HS-27A (cell line): Measurements from ENCODE around the gene MSL2.
A peak's percentile ranks its signal among the peaks of the same experiment; 100 is the strongest.
"Not testable (repeated sequence)": the region's sequence is repeated elsewhere in the genome, so short reads cannot be mapped to it uniquely, and the experiment has no call there.

Experiments used
- DNase-seq: peaks from one replicate; pipeline ENCODE4 v3.0.0-alpha.2; 2012; ENCODE audit warnings: low read depth, missing footprints

MSL2 gene, protein sequence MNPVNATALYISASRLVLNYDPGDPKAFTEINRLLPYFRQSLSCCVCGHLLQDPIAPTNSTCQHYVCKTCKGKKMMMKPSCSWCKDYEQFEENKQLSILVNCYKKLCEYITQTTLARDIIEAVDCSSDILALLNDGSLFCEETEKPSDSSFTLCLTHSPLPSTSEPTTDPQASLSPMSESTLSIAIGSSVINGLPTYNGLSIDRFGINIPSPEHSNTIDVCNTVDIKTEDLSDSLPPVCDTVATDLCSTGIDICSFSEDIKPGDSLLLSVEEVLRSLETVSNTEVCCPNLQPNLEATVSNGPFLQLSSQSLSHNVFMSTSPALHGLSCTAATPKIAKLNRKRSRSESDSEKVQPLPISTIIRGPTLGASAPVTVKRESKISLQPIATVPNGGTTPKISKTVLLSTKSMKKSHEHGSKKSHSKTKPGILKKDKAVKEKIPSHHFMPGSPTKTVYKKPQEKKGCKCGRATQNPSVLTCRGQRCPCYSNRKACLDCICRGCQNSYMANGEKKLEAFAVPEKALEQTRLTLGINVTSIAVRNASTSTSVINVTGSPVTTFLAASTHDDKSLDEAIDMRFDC

GRCh38 chr3:136196064-136196400, at the start of gene MSL2:
MSL2 (minus strand) TSS chr3:136196335; CDS start chr3:136195113, 1,222 bp downstream.
- DNase-seq = no peak

DNA sequence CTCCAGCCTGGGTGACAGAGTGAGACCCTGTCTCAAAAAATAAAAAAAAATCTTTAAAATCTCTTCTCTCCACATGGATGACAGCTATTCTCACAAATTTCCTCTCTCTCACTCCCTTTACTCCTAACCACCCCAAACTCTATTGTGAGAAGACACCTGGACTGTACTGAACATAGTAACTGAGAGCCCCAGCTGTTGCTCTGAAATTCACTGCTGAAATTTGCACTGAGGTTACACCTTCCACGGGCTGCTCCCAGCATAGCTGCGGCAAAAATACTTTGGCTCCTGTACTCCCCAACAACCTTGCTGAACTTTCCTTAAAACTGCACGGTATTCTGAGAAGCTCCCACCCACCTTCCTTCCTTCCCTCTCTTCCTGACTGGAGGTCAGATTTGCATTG, 49.6 kb upstream of the MSL2 start:
- no peak for DNase-seq

DNA sequence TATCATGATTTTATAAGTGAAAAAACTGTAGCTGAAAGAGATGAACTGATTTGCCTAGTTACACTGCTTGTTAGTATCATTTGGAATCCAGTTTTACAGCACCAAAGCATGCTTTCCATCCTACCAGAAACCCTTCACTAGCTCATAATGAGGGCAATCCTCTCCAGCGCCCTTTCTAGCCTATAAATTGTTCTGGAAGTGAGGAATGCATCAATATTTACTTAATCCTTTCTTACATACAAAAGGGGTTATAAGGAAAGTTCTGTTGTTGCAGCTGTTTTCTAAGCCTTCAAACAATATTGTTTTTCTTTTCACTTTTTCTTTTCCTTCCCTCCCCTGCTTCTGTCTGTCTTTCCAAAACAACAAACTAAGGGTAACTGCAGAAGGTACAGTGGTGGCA, 43.0 kb upstream of the MSL2 start:
- DNase-seq = no peak

GRCh38 chr3:136237961-136238649, 42.0 kb upstream of the MSL2 start:
- no peak for DNase-seq

GRCh38 chr3:136237103-136237502, 41.0 kb upstream of the MSL2 start:
- no peak for DNase-seq

DNA sequence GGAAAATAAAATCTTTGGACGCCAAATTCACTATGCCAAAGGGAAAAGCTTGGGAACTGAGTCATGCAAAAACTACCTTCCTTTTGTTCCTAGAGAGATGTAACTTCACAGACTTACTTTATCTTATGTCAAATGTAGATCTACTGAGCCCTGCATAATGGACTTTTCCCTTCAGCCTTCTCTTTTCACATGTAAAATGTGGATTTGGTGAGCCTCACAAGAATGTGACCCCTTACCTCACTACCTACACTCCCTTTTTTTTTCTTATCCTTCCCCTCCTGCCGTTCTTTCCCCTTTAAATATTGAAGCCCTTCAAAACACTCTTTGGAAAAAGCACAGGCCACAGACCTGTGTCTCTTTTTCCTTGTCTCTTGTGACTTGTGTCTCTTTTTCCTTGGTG, 40.0 kb upstream of the MSL2 start:
- no peak for DNase-seq

- DNase-seq = no peak
Measured at GRCh38 chr3:136235545-136235944, 39.4 kb upstream of the MSL2 start.

DNA sequence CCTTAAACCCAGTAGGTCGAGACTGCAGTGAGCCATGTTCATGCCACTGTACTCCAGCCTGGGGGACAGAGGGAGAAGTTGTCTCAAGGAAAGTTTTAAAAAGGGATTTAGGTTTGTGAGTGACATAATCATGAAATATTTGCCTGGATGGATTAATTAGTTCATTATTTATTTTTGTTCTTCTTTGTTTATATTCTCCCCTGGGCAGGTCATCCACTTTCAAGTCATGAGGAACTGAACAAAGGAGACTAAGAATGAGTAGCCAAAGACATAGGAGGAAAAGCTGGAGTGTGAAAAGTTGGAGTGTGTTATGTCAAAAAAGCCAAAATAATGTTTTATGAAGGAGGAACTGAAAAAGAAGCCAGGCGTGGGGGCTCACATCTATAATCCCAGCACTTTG, 36.3 kb upstream of the MSL2 start:
- DNase-seq = no peak

DNA sequence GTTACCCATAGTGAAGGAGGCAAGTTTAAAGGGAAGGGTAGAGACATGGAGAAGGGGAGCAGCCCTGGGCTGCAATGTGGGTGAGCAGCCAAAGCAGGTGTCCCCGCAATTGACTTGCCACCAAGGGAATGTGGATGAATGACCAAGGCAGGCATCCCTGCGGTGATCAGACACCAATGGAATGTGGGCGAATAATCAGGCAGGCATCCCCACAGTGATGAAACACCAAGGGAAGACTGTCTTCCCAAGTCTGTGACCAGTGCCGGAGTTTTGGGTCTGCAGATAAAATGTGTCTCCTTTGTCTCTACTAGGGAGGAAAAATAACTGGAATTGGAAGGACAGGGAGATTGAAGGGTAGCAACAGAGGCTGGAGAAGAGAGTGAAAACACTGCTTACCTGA, 26.6 kb upstream of the MSL2 start:
- peak; percentile 34 for DNase-seq

DNA sequence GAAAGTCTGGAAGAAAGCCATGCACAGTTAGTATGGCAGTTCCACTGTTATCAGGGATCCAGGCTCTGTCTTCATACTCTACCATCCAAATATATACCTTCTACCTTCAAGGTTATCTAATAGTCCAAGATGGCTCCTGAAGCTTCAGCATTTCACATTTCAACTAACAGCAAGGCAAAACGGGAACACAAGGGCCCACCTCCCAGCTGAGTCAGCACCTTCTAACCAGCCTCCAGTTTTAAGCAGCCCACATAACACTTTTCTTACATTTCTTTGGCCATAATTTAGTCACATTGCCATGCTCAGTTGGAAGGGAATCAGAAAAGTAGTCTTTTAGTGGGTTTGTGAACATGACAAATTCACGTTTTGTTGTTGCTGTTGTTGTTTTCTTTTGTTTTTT, 15.4 kb upstream of the MSL2 start:
- DNase-seq = no peak

DNA sequence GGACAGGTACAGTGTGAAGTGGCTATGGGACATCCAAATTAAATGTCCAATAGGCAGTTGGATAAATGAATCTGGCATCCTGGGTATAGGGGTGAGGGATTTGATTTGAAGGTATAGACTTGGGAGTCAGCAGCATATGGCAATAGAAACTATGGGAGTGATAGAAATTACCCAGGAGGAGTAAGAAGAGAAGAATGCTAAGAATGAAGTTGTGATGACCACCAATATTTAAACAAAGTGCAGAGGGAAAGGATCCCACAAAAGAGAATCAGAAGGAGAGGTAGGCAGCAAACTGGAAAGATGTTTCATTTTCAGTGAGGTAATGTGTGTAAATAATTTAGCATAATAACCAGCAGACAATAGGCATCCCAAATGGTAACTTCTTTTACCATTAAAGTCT, 13.8 kb upstream of the MSL2 start:
- DNase-seq = no peak

GRCh38 chr3:136207489-136208115, 11.5 kb upstream of the MSL2 start:
- DNase-seq = no peak

- DNase-seq = not testable (repeated sequence)
Measured at GRCh38 chr3:136199219-136199618, 3.1 kb upstream of the MSL2 start.

DNA sequence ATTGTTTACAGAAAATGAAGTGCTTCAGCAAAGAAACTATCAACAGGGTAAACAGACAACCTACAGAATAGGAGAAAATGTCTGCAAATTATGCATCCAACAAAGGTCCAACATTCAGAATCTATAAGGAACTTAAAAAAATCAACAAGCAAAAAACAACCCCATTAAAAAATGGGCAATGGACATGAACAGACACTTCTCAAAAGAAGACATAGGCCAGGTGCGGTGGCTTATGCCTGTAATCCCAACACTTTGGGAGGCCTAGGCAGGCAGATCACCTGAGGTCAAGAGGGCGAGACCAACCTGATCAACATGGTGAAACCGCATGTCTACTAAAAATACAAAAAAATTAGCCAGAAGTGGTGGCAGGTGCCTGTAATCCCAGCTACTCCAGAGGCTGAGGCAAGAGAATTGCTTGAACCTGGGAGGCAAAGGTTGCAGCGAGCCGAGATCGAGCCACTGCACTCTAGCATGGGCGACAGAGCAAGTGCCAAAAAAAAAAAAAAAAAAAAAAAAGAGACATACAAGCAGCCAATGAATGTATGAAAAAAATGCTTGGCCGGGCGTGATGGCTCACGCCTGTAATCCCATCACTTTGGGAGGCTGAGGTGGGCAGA, 2.4 kb upstream of the MSL2 start:
- DNase-seq = not testable (repeated sequence)

- no peak for DNase-seq
Measured at GRCh38 chr3:136197159-136197793, 1.1 kb upstream of the MSL2 start.

DNA sequence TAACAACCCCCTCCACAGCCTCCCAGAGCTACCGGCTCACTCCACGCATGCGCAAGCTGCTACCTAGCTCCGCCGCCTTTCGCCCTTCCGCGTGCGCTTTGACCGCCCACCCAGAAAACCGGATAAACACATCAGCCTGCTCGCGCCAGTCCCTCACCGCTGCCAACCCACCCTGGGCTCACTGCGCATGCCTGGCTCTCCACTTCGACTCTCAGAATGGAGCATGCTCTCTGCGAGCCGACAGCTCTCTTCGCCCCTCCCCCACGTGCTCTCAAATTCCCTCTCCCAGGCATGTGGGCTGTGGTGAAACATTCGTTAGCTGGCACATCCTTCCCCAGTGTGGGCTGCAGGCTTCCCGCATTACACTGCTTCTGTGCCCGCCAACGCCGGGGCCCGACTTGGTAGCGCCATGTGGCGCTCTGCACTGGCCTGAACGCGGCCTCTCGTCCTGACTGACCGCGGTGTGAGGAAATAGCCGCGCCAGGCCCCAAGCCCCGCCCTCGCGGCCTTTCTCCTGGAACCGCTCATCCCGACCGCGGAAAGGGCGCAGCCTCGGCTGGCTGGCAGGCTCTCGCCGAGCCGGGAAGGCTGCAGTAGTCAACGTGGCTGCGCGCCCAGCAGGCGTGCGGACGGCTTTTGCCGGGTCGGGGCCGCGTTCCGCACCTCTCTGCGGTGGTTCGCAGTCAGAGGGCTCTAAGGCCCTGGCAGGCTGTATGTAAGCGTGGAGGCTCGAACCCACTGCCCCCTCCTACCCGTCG, 445 bp upstream of the MSL2 start:
- DNase-seq = peak; percentile 99

DNA sequence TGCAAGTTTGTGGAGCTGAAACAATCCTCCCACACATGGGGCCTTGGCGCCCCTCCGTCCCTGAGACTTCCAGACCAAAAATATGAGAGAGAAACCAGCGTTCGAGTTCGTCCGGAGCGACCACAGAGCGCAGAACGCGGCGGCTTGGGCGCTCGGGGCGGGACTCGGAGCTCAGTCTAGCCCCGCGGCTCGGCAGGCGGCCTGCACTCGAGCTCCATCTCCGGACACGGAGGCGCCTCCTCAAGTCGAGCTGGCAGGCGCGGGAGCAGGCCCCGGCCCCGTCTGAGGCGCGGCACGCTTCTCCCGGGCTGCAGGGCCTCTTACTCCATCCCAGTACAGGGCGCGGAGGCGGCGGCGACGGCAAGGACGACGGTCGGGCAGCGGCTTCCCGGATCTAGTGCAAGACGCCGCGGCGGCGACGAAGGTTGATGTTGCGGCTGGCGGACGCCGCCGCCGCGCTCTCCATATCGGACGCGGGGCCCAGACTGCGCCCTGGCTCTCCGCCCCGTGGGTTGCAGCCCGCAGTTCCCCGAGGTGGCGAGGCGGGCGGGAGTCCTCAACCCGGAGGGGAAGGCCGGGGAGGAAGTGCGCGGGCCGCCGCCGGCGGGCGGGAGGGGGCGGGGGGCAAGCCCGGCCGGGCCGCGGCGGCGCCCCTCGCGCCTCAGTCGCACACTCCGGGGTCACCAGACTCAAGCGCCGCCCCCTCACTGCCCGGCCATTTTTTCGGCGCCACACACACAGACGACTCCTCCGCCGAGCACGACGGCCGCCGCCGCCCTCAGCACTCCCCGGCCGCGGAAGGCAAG, 674 bp downstream of the MSL2 start:
- DNase-seq = no peak

- DNase-seq = no peak
Measured at GRCh38 chr3:136194409-136195257, 1.5 kb downstream of the MSL2 start.

DNA sequence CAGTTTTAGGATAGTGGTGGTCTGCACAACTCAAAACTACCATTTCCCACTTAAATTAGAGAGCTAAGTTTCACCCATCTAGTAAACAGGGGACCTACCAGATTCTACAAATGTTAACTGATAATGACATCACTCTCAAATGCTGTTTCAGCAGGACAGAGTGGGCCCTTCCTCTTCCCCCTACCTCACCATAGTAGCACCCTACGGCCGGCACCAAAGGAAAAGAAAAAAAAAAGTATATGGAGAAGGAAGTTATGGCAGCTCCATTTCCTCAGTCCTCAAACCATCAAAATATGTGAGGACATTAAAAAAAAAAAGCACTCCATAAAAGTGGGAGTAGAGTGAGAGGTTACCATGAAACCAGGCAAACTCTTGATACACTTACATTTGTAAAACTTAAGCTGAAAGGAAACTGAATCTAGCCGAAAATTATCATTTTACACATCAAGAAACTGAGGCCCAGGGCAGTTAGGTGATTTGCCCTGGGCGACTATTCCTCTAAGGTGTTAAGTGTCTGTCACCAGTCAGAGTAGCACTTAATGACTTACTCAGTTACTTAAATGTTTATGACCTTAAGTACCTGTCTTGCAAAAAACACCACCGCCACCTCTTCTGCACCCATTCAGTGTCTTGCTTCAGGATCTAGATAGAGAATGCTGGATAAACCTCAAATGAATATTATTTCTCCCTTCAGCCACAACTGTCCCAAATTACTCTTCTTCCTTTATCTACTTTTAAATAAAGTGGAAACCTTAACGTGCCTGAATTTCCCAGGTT, 2.7 kb downstream of the MSL2 start:
- DNase-seq = no peak
